Raji (cell line): Measurements from ENCODE around the gene BTBD2.

Experiments used
- POLR2A ChIP-seq: IDR thresholded peaks from 2 replicates; pipeline ENCODE4 v1.6.1; 2011; ENCODE audit warnings: low read depth, low read length, control low read depth; ENCODE audit not compliant: insufficient read depth

The BTBD2 gene

DNA sequence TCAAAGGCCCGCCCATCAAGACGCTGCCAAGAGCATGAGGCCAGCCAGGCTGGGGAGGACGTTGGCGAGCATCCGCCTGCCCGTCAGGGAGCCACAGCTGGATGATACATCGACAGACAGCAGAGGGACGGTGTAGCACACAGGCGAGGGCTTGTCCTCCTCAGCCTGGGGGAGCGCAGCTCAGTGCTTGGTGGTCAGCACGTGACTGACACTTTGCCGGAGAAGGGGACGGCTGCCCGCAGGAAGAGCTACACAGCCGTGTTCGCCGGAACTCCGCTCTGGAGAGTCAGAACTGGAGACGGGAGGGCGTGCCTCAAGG is 40.4 kb downstream of the BTBD2 start:
- TF ChIP-seq POLR2A, result no peak

DNA sequence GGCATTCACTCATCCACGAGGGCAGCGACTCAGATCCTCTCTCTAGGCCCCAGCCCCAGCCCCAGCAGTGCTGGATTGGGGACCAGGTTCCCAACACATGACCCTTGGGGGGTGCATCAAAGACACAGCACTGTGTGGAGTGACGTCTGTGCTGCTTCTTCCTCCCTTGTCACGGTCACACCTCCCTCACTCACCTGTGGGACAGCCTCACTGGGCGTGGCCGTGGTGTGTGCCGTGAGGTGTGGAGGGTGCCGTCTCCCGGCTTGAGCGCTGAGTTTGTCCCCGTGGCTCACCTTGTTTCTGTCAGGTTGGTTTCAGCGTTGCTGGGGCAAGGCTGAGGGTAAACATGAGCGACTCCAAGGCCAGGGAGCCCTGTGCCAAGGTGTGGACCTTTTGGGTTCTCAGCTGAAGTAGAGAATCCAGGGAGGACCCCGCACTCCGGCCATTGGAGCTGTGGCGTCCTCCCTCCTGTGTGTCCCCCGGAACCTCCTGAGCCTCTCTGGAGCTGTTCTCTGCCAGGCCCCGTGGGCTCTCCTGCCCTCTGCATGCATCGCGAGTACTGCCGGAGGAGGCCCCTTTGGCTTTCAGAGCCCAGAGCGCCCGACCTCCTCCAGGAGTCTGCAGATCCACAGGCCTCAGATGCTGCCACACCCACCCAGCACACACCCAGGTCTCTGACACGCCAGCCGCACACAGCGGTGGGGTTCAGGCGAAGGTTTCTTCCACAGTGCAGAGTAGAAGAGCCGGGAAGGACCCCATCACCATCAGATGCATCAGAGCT is 40.9 kb downstream of the BTBD2 start:
- no peak for TF ChIP-seq POLR2A

DNA sequence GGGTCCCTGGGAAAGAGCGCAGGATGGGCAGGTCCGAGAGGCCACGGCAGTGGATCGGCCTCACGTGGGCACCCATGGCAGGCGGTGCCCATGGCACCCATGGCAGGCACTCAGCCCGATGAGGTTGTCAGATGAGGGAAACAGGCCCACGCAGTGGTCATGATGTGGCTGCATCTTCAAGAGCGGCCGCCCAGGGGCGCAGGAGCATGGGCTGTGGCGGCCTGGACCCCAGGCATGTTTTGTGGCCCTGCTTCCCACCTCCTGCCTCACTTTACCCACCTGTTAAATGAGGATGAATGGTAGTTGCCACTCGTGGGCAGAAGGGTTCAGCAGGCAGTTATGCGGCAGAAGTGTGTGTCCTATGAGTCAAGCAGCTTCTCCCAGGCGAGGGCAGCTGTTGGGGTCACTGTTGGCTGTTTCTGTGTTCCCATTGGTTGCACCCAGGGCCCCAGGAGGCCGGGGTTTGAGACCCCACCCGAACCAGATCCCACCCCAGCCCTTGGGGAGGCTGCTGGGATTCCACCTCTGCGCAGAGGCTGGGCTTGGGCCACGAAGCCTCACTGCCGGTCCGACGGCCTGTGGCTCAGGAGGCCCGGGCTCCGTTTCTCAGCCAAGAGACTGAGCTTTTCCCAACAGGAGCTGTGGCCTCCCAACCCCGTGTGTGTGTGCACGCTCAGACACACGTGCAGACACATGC is 44.6 kb downstream of the BTBD2 start:
- TF ChIP-seq POLR2A, result no peak

DNA sequence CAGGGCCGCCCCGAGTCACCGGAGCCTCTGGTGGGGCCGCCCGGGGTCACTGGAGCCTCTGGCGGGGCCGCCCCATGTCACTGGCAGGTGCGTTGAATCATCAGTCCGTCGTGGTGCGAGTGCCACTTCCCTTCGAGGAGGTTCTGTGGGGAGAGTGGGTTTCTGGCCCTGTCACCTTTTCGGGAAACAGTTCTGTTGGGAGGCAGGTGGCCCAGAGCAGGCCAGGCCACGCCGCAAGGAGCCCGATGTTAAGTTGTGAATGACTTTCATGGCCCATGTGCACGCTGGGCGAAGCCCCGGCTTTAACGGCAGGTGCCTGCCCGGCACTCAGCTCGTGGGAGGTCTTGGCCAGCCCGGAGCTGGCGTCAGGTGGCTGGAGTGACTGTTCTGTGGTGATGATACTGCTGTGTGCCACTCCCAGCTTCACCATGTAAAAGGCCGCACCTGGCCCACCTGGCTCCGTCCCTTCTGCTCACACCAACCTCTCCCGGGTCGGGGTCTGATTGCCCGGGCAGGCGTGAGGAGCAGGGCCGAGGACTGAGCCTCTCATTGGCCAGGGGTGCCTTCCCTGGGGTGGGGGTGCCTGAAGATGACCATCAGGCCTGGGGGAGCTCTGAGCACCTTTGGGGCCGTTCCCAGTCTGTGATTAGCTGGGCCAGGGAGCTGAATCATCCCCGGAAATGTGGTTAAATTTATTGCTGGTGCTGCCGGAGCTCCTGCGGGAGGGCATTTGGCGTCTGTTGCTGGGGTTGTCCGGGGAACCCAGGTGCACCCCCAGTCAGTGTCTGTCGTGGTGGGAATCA is 45.3 kb downstream of the BTBD2 start:
- TF ChIP-seq POLR2A, result no peak

DNA sequence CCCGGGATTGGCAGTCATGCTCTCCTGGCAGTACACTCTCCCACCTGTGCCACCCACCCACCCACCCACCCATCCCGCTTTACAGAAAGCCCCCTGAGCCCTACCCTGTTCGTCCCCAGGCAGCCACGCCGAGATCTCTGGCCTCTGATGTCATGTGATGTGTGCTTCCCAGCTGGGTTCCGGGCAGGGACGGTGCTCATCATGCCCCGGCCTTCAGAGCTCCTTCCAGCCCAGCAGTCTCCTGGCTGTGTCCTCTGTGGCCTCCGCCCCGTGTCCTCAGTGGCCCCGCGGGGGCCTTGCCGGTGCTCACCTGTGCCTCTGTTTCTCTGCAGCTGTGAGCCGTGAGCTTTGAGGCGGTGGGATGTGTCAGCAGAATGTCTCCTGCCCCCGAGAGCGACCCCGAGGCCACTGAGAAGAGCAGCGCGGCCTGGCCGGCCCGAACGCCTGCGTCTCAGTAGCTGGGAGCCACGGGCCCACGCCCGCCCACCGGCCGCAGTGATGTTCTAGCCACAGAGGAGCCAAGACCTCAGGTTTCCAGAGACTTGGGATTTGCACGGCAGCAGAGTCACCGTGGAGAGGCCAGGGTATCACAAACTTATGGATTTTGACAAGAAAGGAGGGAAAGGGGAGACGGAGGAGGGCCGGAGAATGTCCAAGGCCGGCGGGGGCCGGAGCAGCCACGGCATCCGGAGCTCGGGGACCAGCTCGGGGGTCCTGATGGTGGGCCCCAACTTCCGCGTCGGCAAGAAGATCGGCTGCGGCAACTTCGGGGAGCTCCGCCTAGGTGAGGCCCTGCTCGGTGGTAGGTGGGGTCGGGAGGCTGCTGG is 46.1 kb downstream of the BTBD2 start:
- no peak for TF ChIP-seq POLR2A

DNA sequence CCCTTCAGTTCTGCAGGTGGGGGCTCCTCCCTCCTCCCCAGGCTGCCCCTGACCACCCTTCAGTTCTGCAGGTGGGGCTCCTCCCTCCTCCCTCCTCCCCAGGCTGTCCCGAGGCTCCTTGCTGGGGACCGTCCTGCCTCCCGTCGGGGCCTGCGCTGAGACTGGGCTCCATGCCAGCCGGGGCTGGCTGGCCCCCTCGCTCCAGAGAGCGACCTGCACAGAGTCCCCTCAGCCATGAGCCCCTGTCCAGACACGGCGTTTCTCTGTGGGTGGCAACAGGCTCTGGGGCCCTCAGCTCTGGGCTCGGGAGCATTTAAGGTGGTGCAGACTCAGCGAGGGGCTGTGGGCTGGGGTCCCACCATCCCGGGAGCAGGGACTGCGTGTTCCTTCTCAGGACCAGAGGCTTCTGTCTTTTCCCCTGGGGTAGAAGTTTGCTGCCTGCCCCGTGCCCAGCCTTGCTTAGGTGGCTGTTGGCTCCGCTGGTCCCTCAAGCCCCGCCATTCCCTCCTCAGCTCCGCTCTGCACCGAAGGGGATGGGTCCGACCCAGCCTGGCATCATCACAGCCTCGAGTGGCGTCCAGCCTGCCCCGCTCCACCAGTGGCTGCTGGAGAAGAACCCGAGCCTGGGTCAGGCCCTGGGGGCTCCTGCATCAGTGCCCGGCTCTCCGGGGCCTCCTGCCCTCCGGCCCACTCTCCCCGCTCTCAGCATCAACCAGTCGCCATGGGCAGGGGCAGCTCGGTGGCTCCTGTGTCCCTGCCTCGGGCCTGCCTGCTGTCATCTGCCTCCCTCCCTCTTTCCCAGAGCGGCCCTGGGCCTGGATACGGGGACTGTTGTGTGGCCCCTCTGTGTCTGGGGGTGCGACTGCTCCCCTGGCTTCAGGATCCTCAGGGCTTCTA is 47.0 kb downstream of the BTBD2 start:
- TF ChIP-seq POLR2A, result no peak

DNA sequence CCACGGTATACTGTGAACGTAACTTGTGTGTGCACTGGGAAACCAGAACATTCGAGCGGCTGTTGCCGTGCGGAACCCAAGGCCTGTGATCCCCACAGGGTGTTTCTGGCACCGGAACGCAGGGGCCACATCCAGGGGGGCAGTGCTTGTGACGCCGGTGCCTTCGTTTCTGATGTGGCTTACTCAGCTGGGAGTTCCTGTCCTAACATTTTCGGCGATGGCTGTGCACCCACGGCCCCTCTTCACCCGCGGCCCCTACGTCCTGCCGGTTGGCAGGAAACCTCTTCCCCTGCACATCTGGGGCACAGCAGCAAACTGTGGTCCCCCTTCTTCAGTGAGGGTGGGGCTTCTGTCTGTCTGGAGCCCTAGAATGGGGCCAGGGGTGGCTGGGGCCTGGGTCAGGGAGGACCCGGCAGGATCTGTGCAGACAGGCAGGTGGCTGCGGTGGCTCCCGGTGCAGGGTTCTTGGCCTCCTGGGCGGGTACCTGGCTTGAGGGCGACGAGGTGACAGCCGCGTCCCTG is 48.4 kb downstream of the BTBD2 start:
- TF ChIP-seq POLR2A, result no peak

DNA sequence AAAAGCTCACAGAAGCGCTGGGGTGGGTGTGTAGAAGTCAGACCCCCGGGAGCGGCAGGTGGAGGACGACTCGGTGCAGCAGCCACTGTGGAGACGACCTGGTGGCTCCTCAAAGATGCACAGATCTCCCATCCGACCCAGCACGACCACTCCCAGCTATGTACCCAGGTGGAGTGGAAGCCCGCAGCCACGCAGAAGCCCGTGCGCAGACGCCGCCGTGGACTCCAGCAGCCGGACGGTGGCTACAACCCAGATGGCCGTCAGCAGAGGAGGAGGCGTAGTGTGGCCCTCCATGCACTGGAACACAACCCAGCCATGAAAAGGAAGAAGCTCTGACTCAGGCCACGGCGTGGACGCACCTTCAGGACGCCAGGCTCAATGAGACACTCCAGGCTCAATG is 52.8 kb downstream of the BTBD2 start:
- TF ChIP-seq POLR2A, result no peak

DNA sequence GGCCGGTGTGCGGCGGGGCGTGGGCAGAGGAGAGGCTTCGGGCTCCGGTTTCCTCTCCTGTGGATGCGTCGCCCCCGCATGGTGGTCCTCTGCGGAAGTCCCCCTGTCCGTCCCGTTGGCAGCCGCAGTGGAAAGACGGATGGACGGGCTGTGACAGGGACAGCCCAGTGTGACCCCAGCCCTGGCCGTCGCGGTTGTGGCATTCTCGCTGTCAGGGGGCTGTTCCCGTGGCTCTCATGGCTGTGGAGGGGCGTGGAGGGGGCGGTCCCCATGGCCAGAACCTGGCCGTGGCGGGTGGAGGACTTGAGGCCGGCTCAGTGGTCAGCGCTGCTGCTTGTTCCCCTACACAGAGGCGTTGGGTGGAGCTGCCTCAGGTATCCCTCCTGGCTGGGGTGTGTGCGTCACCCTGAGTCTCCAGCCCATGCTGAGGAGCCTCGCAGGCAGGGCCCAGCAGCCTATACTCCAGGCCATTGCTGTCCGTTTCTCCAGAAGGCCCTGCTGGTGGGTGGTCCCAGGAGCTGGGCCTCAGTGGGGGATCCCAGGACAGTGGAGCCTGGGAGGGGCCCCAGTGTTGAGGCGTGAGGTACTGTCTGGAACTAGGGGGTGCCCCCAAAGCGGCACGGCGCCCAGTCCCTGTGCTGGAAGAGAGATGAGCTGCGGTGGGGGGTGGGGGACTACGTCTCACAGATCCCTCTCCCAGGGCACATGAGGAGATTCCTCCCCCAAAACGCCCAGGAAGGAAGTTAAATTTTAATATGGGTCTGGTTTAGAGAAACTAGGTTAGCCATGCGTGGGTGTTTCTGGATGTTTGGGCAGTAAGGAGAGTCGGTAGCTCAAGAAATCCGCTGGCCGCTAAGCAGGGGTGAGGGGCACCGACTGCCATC is 54.3 kb downstream of the BTBD2 start:
- TF ChIP-seq POLR2A, result no peak

DNA sequence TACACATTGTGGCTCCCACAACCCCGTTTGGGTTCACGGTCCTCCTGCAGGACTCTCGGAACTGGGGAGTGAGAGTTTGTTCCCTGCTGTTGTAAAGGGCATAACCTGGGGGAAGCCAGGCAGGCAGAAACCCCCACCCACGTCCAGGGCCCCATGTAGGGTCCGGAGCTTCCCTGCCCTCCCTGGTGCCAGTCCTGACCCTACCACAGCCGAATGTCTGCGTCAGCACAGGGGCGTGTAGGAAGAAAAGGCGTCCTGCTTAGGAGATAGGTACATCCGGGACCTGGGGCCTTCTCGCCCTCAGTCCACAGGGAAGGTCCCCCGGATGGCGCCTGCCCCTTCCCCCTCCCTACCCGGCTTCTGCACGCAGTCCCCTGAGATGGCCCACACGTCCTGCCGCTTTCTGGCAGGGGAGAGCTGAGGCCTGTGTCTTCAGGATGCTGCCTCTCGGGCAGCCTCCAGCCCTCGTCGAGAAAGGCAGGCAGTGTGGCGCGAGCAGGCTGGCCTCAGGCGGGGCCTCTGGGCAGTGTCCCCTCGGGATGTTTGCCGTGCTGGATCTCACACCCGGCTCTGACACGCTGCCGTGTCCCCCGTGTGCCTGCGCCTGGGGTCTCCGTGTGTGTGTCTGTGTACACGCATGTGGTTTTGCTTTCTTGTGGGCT is 55.5 kb downstream of the BTBD2 start:
- TF ChIP-seq POLR2A, result no peak

DNA sequence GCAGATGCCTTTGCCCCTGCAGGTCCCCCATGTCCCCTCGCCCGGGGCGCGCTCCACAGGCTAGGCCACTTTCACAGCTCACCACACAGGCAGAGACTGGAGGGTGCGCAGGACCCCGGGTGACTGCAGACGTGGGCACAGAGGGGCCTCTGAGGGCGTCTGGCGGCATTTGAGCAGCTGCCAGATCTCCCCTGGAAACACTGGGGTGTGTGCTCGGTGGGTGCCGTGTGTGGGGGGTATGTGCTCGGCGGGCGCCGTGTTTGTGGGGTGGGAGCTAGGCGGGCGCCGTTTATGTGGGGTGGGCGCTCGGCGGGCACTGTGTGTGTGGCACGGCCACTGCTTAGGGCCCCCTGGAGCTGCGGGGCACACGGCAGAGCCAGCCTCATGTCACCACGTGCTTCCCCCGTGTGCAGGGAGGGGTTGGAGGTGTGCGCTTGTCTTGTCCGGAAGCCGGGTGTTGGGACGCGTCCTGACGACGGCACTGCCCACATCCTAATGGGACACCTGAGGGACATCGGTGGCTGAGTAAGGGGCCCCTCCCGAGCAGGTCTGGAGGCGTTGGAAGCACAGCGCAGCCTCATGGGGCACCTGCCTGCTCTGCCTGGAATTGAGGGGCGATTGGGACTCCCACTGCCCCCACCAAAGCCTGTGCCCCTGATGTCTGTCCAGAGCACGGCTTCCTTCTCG is 57.8 kb downstream of the BTBD2 start:
- TF ChIP-seq POLR2A, result no peak
